GM21367 (cell line): Measurements from ENCODE around the gene ACOXL.
"Not testable (repeated sequence)": the region's sequence is repeated elsewhere in the genome, so short reads cannot be mapped to it uniquely, and the experiment has no call there.

ENCODE experiments used
- ATAC-seq: cut with Tn5 transposase; IDR thresholded peaks from one replicate; pipeline ENCODE4 v1.9.1; 2021; ENCODE audit not compliant: unreplicated experiment

ACOXL gene

GRCh38 chr2:111031546-111032478 lies 299.4 kb downstream of the ACOXL start:
- no peak for ATAC-seq

DNA sequence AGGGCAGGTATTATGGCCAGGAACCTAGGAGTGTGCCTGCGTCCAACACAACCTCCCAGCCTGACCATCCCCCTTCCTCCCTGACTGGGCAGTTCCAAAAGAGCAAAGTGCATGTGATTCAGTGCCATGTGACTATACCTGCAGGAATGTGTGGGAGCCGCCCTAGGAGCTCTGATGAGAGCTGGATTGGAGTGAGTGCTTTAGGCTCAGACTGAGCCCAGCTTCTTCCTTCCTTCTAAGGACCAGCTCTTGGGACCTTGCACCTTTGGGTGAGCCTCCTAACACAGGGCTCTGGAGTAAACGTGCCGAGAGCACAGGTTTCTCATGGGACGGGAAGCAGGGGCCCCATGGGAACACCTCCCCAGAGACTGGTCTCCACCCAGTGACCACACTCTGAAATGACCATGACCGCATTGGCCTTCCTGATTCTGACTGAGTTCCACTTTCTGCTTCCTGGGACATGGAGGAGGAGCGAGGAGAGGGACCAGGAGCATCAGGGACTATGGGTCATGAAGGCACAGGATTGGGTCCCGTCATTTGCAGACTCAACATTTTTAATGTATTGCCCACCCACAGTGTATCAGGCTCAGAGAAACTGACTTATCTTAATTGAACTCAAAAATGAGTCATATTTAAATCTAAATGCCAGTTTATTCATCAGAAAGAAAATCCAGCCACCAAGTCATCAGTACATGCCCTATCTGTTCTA lies 300.5 kb downstream of the ACOXL start:
- no peak for ATAC-seq

- ATAC-seq: no peak
Observed at GRCh38 chr2:111034146-111034545, 301.8 kb downstream of the ACOXL start.

GRCh38 chr2:111034606-111035005 lies 302.2 kb downstream of the ACOXL start:
- ATAC-seq: no peak

DNA sequence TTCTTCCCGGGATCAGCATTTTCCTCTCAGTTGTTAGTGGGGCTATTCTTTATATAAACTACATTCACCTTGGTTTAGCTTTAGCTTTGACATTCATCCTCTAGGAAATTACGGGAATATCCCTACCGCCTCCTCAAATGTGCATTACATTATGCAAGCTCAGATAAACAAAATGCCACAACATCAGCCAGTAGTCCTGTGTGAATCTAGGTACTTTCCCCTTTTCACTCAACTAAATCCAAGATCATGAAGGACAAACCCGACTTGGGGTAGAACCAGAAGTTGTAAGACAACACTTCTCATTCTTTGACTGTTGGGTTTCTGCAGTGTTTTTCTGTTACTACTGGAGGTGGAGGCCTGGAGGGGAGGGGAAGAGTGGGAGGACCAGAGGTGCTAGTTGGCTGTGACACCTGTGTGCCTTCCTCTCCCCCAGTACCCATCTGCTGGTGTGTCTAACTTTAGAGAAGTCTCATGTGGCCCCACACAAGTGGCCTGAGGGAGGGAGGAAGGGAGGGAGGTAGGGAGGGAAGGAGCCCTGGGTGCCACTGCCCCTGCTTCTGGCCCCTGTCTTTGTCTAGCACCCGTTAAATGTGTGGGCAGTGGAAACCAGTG lies 303.6 kb downstream of the ACOXL start:
- no peak for ATAC-seq

GRCh38 chr2:111037128-111037527 lies 304.8 kb downstream of the ACOXL start:
- ATAC-seq: peak; percentile 44

GRCh38 chr2:111039628-111040383 lies 307.4 kb downstream of the ACOXL start:
- no peak for ATAC-seq

DNA sequence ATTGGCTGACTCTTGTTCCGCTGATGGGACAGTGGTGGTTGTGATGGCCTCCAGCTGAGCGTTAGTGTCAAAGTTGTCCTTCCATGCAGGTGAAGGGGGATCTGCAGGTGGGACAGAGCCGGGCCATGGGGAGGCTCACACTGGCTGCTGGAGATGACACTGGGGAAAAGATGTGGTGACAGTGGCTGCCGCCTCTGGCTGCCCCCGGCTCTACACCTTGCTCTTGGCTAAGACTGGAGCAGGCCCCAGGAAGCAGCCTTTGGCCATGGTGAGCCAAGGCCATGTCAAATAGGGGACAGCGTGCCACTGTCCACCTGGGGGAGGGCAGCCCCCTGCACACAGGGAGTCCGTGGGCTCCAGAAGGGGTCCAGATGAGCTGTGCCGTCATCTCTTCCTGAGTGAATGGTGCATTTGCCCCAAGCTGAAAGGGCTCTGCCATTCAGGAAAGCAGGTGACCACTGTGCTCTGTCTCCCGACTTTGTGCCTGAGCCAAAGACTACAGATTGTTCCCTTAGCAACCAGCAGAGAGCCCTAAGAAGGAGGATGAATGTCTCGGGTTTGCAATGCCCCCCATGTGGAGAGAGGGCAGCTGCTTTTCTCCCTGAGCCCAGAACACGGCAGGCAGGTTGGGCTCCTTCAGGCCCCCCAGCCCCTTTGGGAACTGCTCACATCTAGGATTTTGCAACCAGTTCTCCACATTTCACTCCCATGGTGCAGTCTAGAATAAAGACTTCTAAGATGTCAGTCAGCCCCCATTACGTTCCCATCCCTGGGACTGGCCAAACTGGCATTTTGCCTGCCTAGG lies 309.2 kb downstream of the ACOXL start:
- no peak for ATAC-seq

DNA sequence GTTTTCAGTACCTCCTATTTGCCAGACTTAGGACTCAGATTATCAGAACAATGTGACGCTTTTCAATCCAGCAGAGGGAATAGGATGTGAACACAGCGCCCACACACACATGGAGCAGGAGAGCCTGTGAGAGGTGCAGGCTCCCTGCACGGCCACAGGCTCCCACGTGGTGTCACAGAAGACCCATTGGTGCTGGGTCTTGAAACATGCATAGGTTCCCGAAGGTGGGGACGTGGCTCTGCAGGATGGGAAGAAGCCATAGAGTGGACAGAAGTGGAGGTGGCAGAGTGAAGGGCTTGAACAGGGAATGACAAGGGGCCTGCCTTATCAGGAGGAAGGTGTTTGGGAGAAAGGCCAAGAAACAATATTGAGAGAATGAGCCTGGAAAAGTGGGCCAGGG lies 309.9 kb downstream of the ACOXL start:
- no peak for ATAC-seq

DNA sequence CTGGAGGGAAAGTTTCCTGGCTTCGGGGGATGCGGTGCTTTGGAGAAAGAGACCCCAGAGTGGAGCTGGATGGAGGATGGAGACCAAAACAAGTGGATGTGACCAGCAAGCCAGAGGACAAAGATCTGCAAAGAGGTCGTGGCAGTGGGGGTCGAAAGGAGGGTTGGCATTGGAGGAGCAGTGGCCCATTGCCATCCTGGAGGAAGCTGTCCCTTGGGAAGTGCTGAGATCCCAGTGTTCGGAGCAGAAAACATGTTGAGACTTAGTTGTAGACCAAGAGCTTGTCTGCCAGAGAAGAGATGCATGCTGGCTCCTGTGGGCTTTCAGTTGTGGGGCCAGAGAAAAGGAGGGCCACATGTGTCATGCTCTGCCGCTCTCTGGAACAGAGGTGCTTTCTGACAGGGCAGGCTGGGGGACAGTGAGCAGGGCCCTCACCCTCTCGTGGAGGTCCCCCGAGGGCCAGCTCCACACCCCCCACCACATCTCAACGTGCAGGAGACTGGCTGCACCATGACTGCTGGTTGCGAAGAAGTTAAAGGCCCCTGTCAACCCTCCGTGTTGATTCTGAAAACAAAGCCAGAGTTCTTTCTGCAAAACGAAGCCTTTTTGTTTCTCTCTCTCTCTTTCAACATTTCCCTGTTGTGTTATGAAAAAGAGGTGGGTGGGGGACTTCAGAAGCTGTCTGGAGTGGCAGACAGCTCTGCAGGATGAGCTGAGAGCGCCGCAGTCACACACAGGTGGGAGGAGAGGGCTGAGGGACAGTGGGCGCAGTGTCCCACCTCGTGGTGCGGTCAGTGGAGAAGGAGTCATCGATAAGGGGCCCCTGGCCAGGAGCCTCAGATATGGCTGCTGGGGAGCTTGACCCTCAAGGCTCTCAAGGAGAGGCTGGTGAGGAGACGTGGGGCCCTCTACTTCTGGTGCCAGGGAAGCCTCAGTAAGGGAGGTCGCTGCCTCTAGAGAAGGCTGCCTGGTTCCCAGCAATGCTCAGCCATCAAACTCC lies 310.7 kb downstream of the ACOXL start:
- no peak for ATAC-seq

DNA sequence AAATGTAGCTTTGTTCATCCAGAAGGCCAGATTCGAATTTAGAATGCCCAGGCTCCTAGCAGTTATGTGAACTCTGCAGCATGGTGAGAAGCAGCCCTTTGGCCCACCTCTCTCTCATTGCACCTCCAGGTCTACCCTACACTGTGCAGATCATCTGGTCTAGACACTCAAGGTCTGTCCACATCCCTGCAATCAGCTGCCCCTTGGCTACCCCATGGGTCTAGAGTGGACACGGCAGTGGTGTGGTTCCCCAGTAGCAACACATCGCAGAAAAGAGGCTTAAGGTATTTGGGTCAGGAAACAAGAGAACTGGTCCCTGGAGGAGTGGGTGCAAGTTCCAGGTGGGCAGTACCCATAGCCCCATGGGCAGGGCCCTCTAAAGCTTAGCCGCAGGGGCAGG lies 311.7 kb downstream of the ACOXL start:
- ATAC-seq: no peak

DNA sequence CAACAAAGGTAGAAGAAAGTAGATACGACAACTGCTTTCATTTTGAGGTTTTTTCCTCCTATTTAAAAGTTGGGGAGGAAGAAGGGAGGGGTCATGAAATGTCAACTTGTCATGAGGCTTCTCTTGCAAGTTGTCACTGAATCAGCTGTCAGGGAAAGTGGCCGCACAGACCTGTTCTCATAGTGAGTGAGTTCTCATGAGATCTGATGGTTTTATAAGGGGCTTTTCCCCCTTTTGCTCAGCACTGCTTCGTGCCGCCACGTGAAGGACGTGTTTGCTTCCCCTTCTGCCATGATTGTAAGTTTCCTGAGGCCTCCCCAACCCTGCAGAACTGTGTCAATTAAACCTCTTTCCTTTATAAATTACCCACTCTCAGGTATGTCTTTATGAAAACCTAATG lies 312.9 kb downstream of the ACOXL start:
- ATAC-seq: not testable (repeated sequence)

- no peak for ATAC-seq
Observed at GRCh38 chr2:111045771-111046444, 313.5 kb downstream of the ACOXL start.

DNA sequence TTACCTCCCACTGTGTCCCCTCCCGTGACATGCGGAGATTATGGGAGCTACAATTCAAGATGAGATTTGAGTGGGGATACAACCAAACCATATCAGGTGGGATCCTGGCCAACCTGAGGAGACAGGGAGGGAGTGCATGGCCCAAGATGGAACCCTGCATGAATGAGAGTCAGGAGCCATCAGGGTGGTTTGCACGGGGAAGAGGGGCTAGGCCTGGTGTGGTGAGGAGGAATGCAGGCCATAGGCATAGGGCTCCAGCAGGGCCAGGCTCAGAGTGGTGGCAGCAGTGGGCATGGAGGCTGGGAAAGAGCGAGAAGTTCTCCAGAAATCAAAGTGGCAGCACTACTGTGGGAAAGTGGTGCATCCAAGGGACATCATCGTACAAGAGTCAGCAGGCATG lies 314.3 kb downstream of the ACOXL start:
- no peak for ATAC-seq

- ATAC-seq: no peak
Observed at GRCh38 chr2:111048856-111049768, 316.7 kb downstream of the ACOXL start.

DNA sequence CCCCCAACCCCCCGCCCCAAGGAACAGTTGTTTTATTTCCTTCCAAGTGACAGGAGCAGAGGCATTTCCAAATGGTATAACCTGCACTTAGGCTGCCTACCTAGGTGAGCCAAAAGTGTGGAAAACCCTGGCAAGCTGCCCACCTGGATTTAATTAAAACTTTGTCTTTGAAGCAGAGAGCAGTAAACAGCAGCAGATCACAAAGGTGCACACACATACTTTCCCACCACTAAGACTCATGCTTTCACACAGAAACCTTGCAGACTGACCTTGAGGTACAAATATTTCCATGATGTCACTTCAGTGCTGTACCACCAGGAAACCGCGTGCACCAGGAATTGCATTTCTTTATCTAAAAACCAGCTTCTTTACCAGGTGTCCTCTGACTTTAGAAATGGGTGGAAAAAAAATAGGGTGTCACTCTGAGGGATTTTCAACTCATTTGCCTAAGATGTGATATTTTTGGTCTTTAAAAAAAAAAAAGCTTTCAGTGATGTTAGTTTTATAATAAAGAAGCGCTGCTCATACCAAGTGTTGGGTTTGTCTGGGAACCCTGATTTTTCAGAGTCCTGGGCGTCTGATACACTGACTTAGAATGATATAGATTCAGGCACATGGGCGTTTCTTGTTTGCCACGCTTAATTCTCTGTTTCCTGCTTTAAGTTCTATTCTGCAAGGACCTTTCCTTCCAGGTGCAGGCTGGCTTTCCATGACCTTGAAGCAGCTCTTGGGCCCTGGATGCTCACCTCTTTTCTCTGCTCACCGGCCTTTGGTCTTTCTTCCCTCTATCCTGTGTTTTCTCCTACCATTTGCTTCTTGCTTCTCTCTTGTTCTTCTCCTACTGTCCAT lies 317.6 kb downstream of the ACOXL start:
- ATAC-seq: no peak
